WTC11 (cell line): ENCODE data around the gene IFI27L2. TPM values are rescaled to one million over a fixed set of nuclear protein-coding genes. Genes with fewer than 3 reads are reported as not detected.

Experiments used
- ATF2 ChIP-seq: sonication (generic); formaldehyde crosslinking; IDR thresholded peaks from 2 replicates; pipeline ENCODE4 v1.8.1; 2022; ENCODE audit warnings: low read depth, missing genetic modification reagents, borderline replicate concordance
- ATF3 ChIP-seq: sonication (generic); formaldehyde crosslinking; conservative IDR thresholded peaks from 2 replicates; pipeline ENCODE4 v1.8.1; 2022; ENCODE audit warnings: mild to moderate bottlenecking, missing genetic modification reagents
- CREB1 ChIP-seq: sonication (generic); formaldehyde crosslinking; IDR thresholded peaks from 2 replicates; pipeline ENCODE4 v1.8.0; 2023; ENCODE audit warnings: mild to moderate bottlenecking, missing genetic modification reagents
- E2F4 ChIP-seq: sonication (generic); formaldehyde crosslinking; IDR thresholded peaks from 2 replicates; pipeline ENCODE4 v1.8.1; 2022; ENCODE audit warnings: low read depth, mild to moderate bottlenecking, moderate library complexity, missing genetic modification reagents, borderline replicate concordance
- ETV6 ChIP-seq: sonication (generic); formaldehyde crosslinking; IDR thresholded peaks from 2 replicates; pipeline ENCODE4 v1.8.1; 2022; ENCODE audit warnings: mild to moderate bottlenecking, missing genetic modification reagents
- GABPB1 ChIP-seq: sonication (generic); formaldehyde crosslinking; IDR thresholded peaks from 2 replicates; pipeline ENCODE4 v1.8.1; 2023; ENCODE audit warnings: mild to moderate bottlenecking, missing genetic modification reagents
- IRF2 ChIP-seq: sonication (generic); formaldehyde crosslinking; IDR thresholded peaks from 2 replicates; pipeline ENCODE4 v1.8.0; 2022; ENCODE audit warnings: low read depth, missing genetic modification reagents, borderline replicate concordance
- KAT7 ChIP-seq: sonication (generic); formaldehyde crosslinking; IDR thresholded peaks from 2 replicates; pipeline ENCODE4 v1.8.1; 2023; ENCODE audit warnings: missing genetic modification reagents, mild to moderate bottlenecking, borderline replicate concordance
- MAX ChIP-seq: sonication (generic); formaldehyde crosslinking; IDR thresholded peaks from 2 replicates; pipeline ENCODE4 v1.8.0; 2022; ENCODE audit warnings: mild to moderate bottlenecking, missing genetic modification reagents
- MLX ChIP-seq: sonication (generic); formaldehyde crosslinking; IDR thresholded peaks from 2 replicates; pipeline ENCODE4 v1.8.1; 2023; ENCODE audit warnings: mild to moderate bottlenecking, missing genetic modification reagents, moderate library complexity
- NFYB ChIP-seq: sonication (generic); formaldehyde crosslinking; conservative IDR thresholded peaks from 2 replicates; pipeline ENCODE4 v1.8.0; 2022; ENCODE audit warnings: low read depth, missing genetic modification reagents
- PRDM15 ChIP-seq: sonication (generic); formaldehyde crosslinking; IDR thresholded peaks from 2 replicates; pipeline ENCODE4 v1.8.0; 2022; ENCODE audit warnings: missing genetic modification reagents
- PREB ChIP-seq: sonication (generic); formaldehyde crosslinking; IDR thresholded peaks from 2 replicates; pipeline ENCODE4 v1.8.1; 2022; ENCODE audit warnings: mild to moderate bottlenecking, missing genetic modification reagents, moderate library complexity, borderline replicate concordance
- RELA ChIP-seq: sonication (generic); formaldehyde crosslinking; IDR thresholded peaks from 2 replicates; pipeline ENCODE4 v1.8.1; 2022; ENCODE audit warnings: missing genetic modification reagents, mild to moderate bottlenecking, borderline replicate concordance
- TEAD1 ChIP-seq: sonication (generic); formaldehyde crosslinking; IDR thresholded peaks from 2 replicates; pipeline ENCODE4 v1.8.0; 2022; ENCODE audit warnings: mild to moderate bottlenecking, missing genetic modification reagents
- ZBTB43 ChIP-seq: sonication (generic); formaldehyde crosslinking; IDR thresholded peaks from 2 replicates; pipeline ENCODE4 v1.8.1; 2023; ENCODE audit warnings: mild to moderate bottlenecking, missing genetic modification reagents
- ZNF121 ChIP-seq: sonication (generic); formaldehyde crosslinking; IDR thresholded peaks from 2 replicates; pipeline ENCODE4 v1.8.0; 2023; ENCODE audit warnings: missing genetic modification reagents
- ZNF219 ChIP-seq: sonication (generic); formaldehyde crosslinking; IDR thresholded peaks from 2 replicates; pipeline ENCODE4 v1.8.0; 2023; ENCODE audit warnings: missing genetic modification reagents, mild to moderate bottlenecking, borderline replicate concordance
- ZNF232 ChIP-seq: sonication (generic); formaldehyde crosslinking; IDR thresholded peaks from 2 replicates; pipeline ENCODE4 v1.8.0; 2022; ENCODE audit warnings: mild to moderate bottlenecking, missing genetic modification reagents
- ZSCAN18 ChIP-seq: fragments of 250-450 bp; sonication (Bioruptor Pico); IDR thresholded peaks from 2 replicates; pipeline ENCODE4 v2.1.2; 2022; ENCODE audit warnings: mild to moderate bottlenecking, moderate library complexity
- total RNA-seq: library from RNA; stranded (reverse); gene quantifications from 3 replicates; pipeline ENCODE4 v1.2.3, GENCODE V29; 2021

The IFI27L2 gene
- total RNA-seq, 1 experiment from 2014 or later: 22.1 TPM

- 0 out of 2 replicates have a peak, but pooled peaks have one; percentile 44 for TF ChIP-seq ZBTB43
- peak; percentile 59; the same call in 1 of the 2 replicates for TF ChIP-seq ETV6 (CRISPR knock-in tag)
- 0 out of 2 replicates have a peak, but pooled peaks have one; percentile 26 for TF ChIP-seq PRDM15
- no peak for TF ChIP-seq ATF3
- TF ChIP-seq MLX (CRISPR knock-in tag): no peak
- TF ChIP-seq ZNF219: no peak
- TF ChIP-seq GABPB1: peak; percentile 76
- TF ChIP-seq MAX (CRISPR knock-in tag): peak; percentile 72; the same call in 1 of the 2 replicates
- TF ChIP-seq CREB1 (CRISPR knock-in tag): no peak
- TF ChIP-seq ZNF121 (CRISPR knock-in tag): 0 out of 2 replicates have a peak, but pooled peaks have one; percentile 2
- TF ChIP-seq ZNF232 (CRISPR knock-in tag): no peak
- no peak for TF ChIP-seq ATF2 (CRISPR knock-in tag)
- TF ChIP-seq E2F4 (CRISPR knock-in tag): peak; percentile 62; the same call in 1 of the 2 replicates
- TF ChIP-seq TEAD1 (CRISPR knock-in tag): 0 out of 2 replicates have a peak, but pooled peaks have one; percentile 21
- 0 out of 2 replicates have a peak, but pooled peaks have one; percentile 51 for TF ChIP-seq KAT7 (CRISPR knock-in tag)
- no peak for TF ChIP-seq ZSCAN18 (CRISPR knock-in tag)
- 0 out of 2 replicates have a peak, but pooled peaks have one; percentile 23 for TF ChIP-seq PREB
- TF ChIP-seq NFYB (CRISPR knock-in tag): peak; percentile 79
- TF ChIP-seq IRF2 (CRISPR knock-in tag): no peak
- TF ChIP-seq RELA: peak; percentile 53; the same call in 1 of the 2 replicates
These were observed 48.6 kb downstream of the IFI27L2 start, which contains the start of the genes DDX24 and IFI27L1 (continued) for GRCh38 chr14:94080621-94081385.
